Thoracic aorta (tissue), 2 donors: ENCODE results near the gene TTLL7. TPM values are rescaled to one million over a fixed set of nuclear protein-coding genes. Genes with fewer than 3 reads are reported as not detected.

Source experiments
- ATAC-seq: fragments of 150-250 bp; one replicate; pipeline ENCODE4 v1.8.0; 2017; ENCODE audit warnings: low read depth; ENCODE audit not compliant: insufficient number of reproducible peaks, low FRiP score
- DNase-seq: peaks from one replicate; pipeline ENCODE4 v3.0.0-alpha.2; 2020; ENCODE audit warnings: low spot score
- H3K27ac ChIP-seq, 2 donors: fragments of 200-600 bp; sonication (generic); 1 replicate in 1 of 2; 2 replicates in 1 of 2; pipeline ENCODE4 v1.5.1; 2016; ENCODE audit warnings: mild to moderate bottlenecking in 2 of 2, moderate library complexity in 2 of 2
- H3K27me3 ChIP-seq: fragments of 200-600 bp; sonication (generic); replicated peaks from 2 replicates; pipeline ENCODE4 v1.6.0; 2016; ENCODE audit warnings: mild to moderate bottlenecking; ENCODE audit not compliant: insufficient read depth
- H3K36me3 ChIP-seq: fragments of 200-600 bp; sonication (generic); one replicate; pipeline ENCODE4 v1.5.1; 2016
- H3K4me1 ChIP-seq, 2 donors: fragments of 200-600 bp; sonication (generic); 1 replicate in 1 of 2; 2 replicates in 1 of 2; pipeline versions ENCODE4 v1.5.1 to v1.6.0; 2016; ENCODE audit warnings: low read depth in 2 of 2, mild to moderate bottlenecking in 1 of 2; ENCODE audit not compliant: control insufficient read depth in 1 of 2
- H3K4me3 ChIP-seq: fragments of 200-600 bp; sonication (generic); 2 replicates; pipeline ENCODE4 v1.5.1; 2016; ENCODE audit warnings: mild to moderate bottlenecking
- H3K9me3 ChIP-seq: fragments of 200-600 bp; sonication (generic); 2 replicates; pipeline ENCODE4 v1.5.1; 2016
- CTCF ChIP-seq: fragments of 200-600 bp; sonication (generic); IDR thresholded peaks from one replicate; pipeline ENCODE4 v1.5.1; 2019; ENCODE audit warnings: antibody characterized with exemption
- total RNA-seq, 2 donors: library from RNA; depleted of rRNA; stranded (reverse); fragments of >200 nt; gene quantifications; one replicate each; pipeline versions ENCODE4 v1.1.0 to v1.2.3, GENCODE V29; 2016

Gene TTLL7
- total RNA-seq, 2 donors from 2014 or later, result 66.1 to 71.4 TPM

- Histone ChIP-seq H3K27ac (peak overlapping the region; percentile 45 to 53), H3K9me3 (no peaks in the 10 kb centered on the region), H3K36me3 (no peaks in the 10 kb centered on the region), H3K27me3 (no peaks in the 10 kb centered on the region), H3K4me3 (no peak overlapping the region), H3K4me1 (peaks cover 29 to 82% of the 10 kb centered on the region in 2 donors)
- no peak for DNase-seq
- no peak for TF ChIP-seq CTCF
- ATAC-seq, result peak; percentile 23
Measured at GRCh38 chr1:83967336-83967735, 31.6 kb downstream of the TTLL7 start.

GRCh38 chr1:83964153-83964552, 34.8 kb downstream of the TTLL7 start:
- no peak for DNase-seq
- Histone ChIP-seq H3K9me3 (no peaks in the 10 kb centered on the region), H3K4me3 (no peak overlapping the region), H3K36me3 (no peaks in the 10 kb centered on the region), H3K4me1 (peaks cover 40 to 96% of the 10 kb centered on the region in 2 donors), H3K27ac (peak overlapping the region; percentile 86), H3K27me3 (no peaks in the 10 kb centered on the region)
- no peak for ATAC-seq
- TF ChIP-seq CTCF, result no peak

- ATAC-seq, result peak; percentile 36
- Histone ChIP-seq H3K27me3 (no peaks in the 10 kb centered on the region), H3K36me3 (no peaks in the 10 kb centered on the region), H3K4me1 (peaks cover 40 to 89% of the 10 kb centered on the region in 2 donors), H3K4me3 (no peak overlapping the region), H3K27ac (peak overlapping the region; percentile 86), H3K9me3 (no peaks in the 10 kb centered on the region)
- no peak for DNase-seq
- TF ChIP-seq CTCF, result no peak
Measured at GRCh38 chr1:83961571-83962295, 37.2 kb downstream of the TTLL7 start.

GRCh38 chr1:83960669-83961277, 38.2 kb downstream of the TTLL7 start:
- no peaks in the 10 kb centered on the region for H3K36me3 ChIP-seq
- H3K4me3 ChIP-seq, result no peak overlapping the region
- DNase-seq (no peak), ATAC-seq (no peak)
- no peak for TF ChIP-seq CTCF
- H3K9me3 ChIP-seq, result no peaks in the 10 kb centered on the region
- no peaks in the 10 kb centered on the region for H3K27me3 ChIP-seq
- peak overlapping the region; percentile 86 for H3K27ac ChIP-seq
- peaks cover 40 to 80% of the 10 kb centered on the region in 2 donors for H3K4me1 ChIP-seq

GRCh38 chr1:83959824-83960498, 39.0 kb downstream of the TTLL7 start:
- Histone ChIP-seq H3K27ac (peak overlapping the region; percentile 86), H3K36me3 (no peaks in the 10 kb centered on the region)
- DNase-seq, result no peak

More at GRCh38 chr1:83959824-83960498, 39.0 kb downstream of the TTLL7 start:
- H3K27me3 ChIP-seq, result no peaks in the 10 kb centered on the region
- H3K9me3 ChIP-seq, result no peaks in the 10 kb centered on the region
- H3K4me1 ChIP-seq, result peaks cover 40 to 72% of the 10 kb centered on the region in 2 donors
- ATAC-seq, result no peak
- no peak overlapping the region for H3K4me3 ChIP-seq
- TF ChIP-seq CTCF, result no peak
